ENCODE data around the gene CELF2.
A peak's percentile ranks its signal among the peaks of the same experiment; 100 is the strongest.
"Not testable (repeated sequence)": the region's sequence is repeated elsewhere in the genome, so short reads cannot be mapped to it uniquely, and the experiment has no call there.

CELF2 gene

GRCh38 chr10:11178606-11179515, 161.2 kb downstream of the CELF2 start:
- peak; percentile 70 to 86 for DNase-seq

GRCh38 chr10:11179516-11180105, 161.9 kb downstream of the CELF2 start:
- DNase-seq: no peak

- peak; percentile 78 to 91 for DNase-seq
These were observed 162.6 kb downstream of the CELF2 start for GRCh38 chr10:11180228-11180627.

GRCh38 chr10:11181978-11182377, 164.3 kb downstream of the CELF2 start:
- DNase-seq: no peak

GRCh38 chr10:11183015-11183414, 165.3 kb downstream of the CELF2 start:
- no peak for DNase-seq

- peak; percentile 74 to 86 for DNase-seq
These were observed 166.4 kb downstream of the CELF2 start for GRCh38 chr10:11184093-11184492.

- DNase-seq: not testable (repeated sequence)
These were observed 167.5 kb downstream of the CELF2 start for GRCh38 chr10:11185128-11185665.

- DNase-seq: peak in 1 of 2 donors; percentile 59
These were observed 168.7 kb downstream of the CELF2 start for GRCh38 chr10:11186374-11186773.

- no peak for DNase-seq
These were observed 172.1 kb downstream of the CELF2 start for GRCh38 chr10:11189582-11190376.

GRCh38 chr10:11191190-11191589, 173.5 kb downstream of the CELF2 start:
- no peak for DNase-seq

- DNase-seq: peak in 1 of 2 donors; percentile 60
These were observed 174.0 kb downstream of the CELF2 start for GRCh38 chr10:11191678-11192077.

GRCh38 chr10:11192304-11193000, 174.8 kb downstream of the CELF2 start:
- DNase-seq: peak in 1 of 2 donors; percentile 85

- DNase-seq: peak; percentile 61 to 93
These were observed 175.4 kb downstream of the CELF2 start for GRCh38 chr10:11193001-11193551.

GRCh38 chr10:11194859-11195586, 177.4 kb downstream of the CELF2 start:
- DNase-seq: peak; percentile 54 to 67

GRCh38 chr10:11195623-11196022, 178.0 kb downstream of the CELF2 start:
- peak; percentile 37 to 59 for DNase-seq

- peak; percentile 90 to 97 for DNase-seq
These were observed 179.6 kb downstream of the CELF2 start for GRCh38 chr10:11197266-11197712.

GRCh38 chr10:11197878-11198277, 180.2 kb downstream of the CELF2 start:
- no peak for DNase-seq

- no peak for DNase-seq
These were observed 184.2 kb downstream of the CELF2 start for GRCh38 chr10:11201911-11202310.

- DNase-seq: no peak
These were observed 186.8 kb downstream of the CELF2 start for GRCh38 chr10:11204351-11204942.

- peak in 1 of 2 donors; percentile 44 for DNase-seq
These were observed 187.5 kb downstream of the CELF2 start for GRCh38 chr10:11205030-11205772.

All from inflammatory macrophage treated with lipopolysaccharide for 1 hour (primary cell).